ENCODE results near the gene OR2H1. TPM values are rescaled to one million over a fixed set of nuclear protein-coding genes. Genes with fewer than 3 reads are reported as not detected.

Gene OR2H1
- total RNA-seq, 1 donor from 2014 or later: not detected

DNA sequence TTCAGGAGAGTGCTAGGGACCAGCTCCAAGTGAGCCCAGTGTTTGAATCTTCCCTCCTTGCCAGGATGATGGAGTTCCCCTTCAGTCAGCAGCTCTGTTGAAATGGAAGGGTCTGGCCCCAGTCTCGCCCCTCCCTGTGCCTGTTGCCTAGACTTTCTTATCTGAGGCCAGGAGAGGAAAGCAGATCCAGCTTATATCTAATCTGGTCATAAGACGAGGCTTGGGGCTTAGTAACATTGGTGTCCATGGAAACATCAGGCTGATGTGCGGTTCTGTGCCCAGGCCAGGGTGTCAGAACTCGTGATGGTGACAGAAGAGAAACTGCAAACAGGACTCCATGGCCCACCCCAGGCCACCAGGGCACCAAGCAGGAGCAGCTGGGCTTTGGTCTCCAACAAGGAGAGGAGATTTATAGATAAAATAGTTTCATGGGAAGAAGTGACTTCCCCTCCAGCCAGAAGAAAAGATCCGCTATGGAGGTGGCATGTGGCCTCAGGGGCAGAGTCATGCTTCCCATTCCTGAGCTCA is 21.0 kb downstream of the OR2H1 start:
- H3K9me3 ChIP-seq (ENCODE audit: low read depth): no peaks in the 10 kb centered on the region
- H3K79me2 ChIP-seq (ENCODE audit: low read depth): no peaks in the 10 kb centered on the region
- H3K9ac ChIP-seq: no peak overlapping the region
- no peak overlapping the region for H3K27ac ChIP-seq
- TF ChIP-seq, protein P1, sequence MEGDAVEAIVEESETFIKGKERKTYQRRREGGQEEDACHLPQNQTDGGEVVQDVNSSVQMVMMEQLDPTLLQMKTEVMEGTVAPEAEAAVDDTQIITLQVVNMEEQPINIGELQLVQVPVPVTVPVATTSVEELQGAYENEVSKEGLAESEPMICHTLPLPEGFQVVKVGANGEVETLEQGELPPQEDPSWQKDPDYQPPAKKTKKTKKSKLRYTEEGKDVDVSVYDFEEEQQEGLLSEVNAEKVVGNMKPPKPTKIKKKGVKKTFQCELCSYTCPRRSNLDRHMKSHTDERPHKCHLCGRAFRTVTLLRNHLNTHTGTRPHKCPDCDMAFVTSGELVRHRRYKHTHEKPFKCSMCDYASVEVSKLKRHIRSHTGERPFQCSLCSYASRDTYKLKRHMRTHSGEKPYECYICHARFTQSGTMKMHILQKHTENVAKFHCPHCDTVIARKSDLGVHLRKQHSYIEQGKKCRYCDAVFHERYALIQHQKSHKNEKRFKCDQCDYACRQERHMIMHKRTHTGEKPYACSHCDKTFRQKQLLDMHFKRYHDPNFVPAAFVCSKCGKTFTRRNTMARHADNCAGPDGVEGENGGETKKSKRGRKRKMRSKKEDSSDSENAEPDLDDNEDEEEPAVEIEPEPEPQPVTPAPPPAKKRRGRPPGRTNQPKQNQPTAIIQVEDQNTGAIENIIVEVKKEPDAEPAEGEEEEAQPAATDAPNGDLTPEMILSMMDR (IDR thresholded peaks at IDR 0.05): no peak
- H3K36me3 ChIP-seq: no peaks in the 10 kb centered on the region
- no peak overlapping the region for H3K4me2 ChIP-seq
- Mint-ChIP-seq H3K36me3 (no peaks in the 10 kb centered on the region), H3K27ac (no peak overlapping the region), H3K4me1 (peaks cover 3% of the 10 kb centered on the region), H3K27me3 (ENCODE audit: insufficient read depth, low read depth) (peaks cover 10% of the 10 kb centered on the region), H3K4me3 (no peak overlapping the region), H3K9me3 (no peaks in the 10 kb centered on the region)
- no peaks in the 10 kb centered on the region for H4K20me1 ChIP-seq (ENCODE audit: low read depth)
- no peaks in the 10 kb centered on the region for H3K4me1 ChIP-seq
- H3K4me3 ChIP-seq: no peak overlapping the region
- no peaks in the 10 kb centered on the region for H3K27me3 ChIP-seq
- DNase-seq (ENCODE audit: low spot score): no peak
- no peaks in the 10 kb centered on the region for H3F3A ChIP-seq (ENCODE audit: low read depth)
- no peak overlapping the region for H2AFZ ChIP-seq (replicated peaks)

DNA sequence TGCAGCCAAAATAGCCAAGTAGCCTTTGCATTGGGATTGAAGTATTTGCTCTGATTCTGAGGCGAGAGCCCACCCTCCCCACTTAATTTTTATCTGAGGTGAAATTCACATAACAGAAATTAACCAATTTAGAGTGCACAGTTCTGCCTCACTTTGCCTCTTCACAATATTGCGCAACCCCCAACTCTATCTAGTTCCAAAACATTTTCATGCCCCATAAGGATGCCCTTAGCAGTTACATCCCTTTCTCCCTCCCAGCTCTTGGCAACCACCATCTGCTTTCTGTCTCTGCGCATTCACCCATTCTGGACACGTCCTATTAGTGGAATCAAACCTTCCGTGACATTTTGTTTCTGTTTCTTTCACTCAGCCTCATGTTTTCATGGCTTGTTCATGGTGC is 21.8 kb downstream of the OR2H1 start:
- Histone ChIP-seq H3K27ac (no peak overlapping the region), H3K9me3 (ENCODE audit: low read depth) (no peaks in the 10 kb centered on the region), H3K27me3 (no peaks in the 10 kb centered on the region), H3K4me2 (no peak overlapping the region), H2AFZ (replicated peaks) (no peak overlapping the region), H3K79me2 (ENCODE audit: low read depth) (no peaks in the 10 kb centered on the region), H3F3A (ENCODE audit: low read depth) (no peaks in the 10 kb centered on the region), H3K9ac (no peak overlapping the region), H3K36me3 (no peaks in the 10 kb centered on the region), H3K4me1 (no peaks in the 10 kb centered on the region), H4K20me1 (ENCODE audit: low read depth) (no peaks in the 10 kb centered on the region), H3K4me3 (no peak overlapping the region)
- H3K36me3 Mint-ChIP-seq: no peaks in the 10 kb centered on the region
- H3K4me1 Mint-ChIP-seq: peaks cover 3% of the 10 kb centered on the region
- TF ChIP-seq EZH2phosphoT487 (IDR thresholded peaks at IDR 0.05) (no peak), EZH2 (IDR thresholded peaks at IDR 0.05) (no peak)
- no peaks in the 10 kb centered on the region for H3K9me3 Mint-ChIP-seq
- no peak overlapping the region for H3K27ac Mint-ChIP-seq
- H3K27me3 Mint-ChIP-seq (ENCODE audit: insufficient read depth, low read depth): peaks cover 3% of the 10 kb centered on the region
- no peak for DNase-seq (ENCODE audit: low spot score)
- no peak overlapping the region for H3K4me3 Mint-ChIP-seq

DNA sequence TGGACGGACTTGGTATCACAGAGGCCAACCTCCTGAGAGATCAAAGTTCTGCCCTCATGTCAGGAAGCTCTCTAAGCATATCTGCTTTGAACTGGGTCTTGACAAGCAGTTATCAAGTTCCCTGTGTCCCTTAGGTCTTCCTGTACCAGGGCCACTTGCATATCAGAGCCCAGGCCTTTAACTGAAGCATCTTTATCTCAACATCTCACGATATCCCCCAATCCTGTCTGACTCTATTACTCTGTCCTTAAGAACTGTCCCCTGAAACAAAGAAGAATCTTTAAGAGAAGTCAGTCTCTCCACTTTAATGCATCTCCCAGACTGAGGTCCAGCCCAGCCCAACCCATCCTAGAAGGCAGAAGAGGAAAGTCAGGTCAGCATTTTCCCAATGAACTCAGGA is 22.6 kb downstream of the OR2H1 start:
- Histone ChIP-seq H4K20me1 (ENCODE audit: low read depth) (no peaks in the 10 kb centered on the region), H3F3A (ENCODE audit: low read depth) (no peaks in the 10 kb centered on the region), H3K36me3 (no peaks in the 10 kb centered on the region), H3K27ac (no peak overlapping the region), H3K9ac (no peak overlapping the region), H3K27me3 (no peaks in the 10 kb centered on the region), H3K4me2 (no peak overlapping the region), H3K4me1 (no peaks in the 10 kb centered on the region), H2AFZ (replicated peaks) (no peak overlapping the region), H3K79me2 (ENCODE audit: low read depth) (no peaks in the 10 kb centered on the region), H3K9me3 (ENCODE audit: low read depth) (no peaks in the 10 kb centered on the region), H3K4me3 (no peak overlapping the region)
- TF ChIP-seq EZH2phosphoT487 (IDR thresholded peaks at IDR 0.05) (no peak), EZH2 (IDR thresholded peaks at IDR 0.05) (no peak)
- TF ChIP-seq, protein P1 (IDR thresholded peaks at IDR 0.05): no peak
- Mint-ChIP-seq H3K9me3 (no peaks in the 10 kb centered on the region), H3K27me3 (ENCODE audit: insufficient read depth, low read depth) (peaks cover 3% of the 10 kb centered on the region), H3K36me3 (no peaks in the 10 kb centered on the region), H3K27ac (no peak overlapping the region), H3K4me3 (no peak overlapping the region), H3K4me1 (peaks cover 3% of the 10 kb centered on the region)
- DNase-seq (ENCODE audit: low spot score): no peak

DNA sequence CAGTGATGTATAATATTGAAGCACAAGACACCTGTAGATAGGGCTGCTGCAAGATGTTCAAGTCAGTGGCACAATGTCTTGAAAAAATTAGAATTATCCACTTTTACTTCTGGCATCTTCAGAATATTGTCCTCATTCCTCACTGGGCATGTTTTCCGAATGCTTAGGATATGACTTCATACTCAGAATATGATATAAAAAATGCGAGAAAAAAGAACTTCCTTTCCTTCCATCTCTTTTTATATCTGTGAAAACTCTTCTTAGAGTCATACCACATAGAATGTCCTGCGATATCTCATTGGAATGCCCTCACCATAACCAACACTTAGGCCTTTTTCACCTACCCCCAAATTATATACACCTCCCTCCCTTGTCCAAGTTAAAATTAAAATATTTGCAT is 26.2 kb downstream of the OR2H1 start:
- no peak overlapping the region for H3K4me3 Mint-ChIP-seq
- Histone ChIP-seq H3K4me1 (no peaks in the 10 kb centered on the region), H3F3A (ENCODE audit: low read depth) (no peaks in the 10 kb centered on the region), H3K9ac (no peak overlapping the region), H2AFZ (replicated peaks) (no peak overlapping the region), H3K4me3 (no peak overlapping the region), H3K27ac (no peak overlapping the region), H3K9me3 (ENCODE audit: low read depth) (no peaks in the 10 kb centered on the region), H3K79me2 (ENCODE audit: low read depth) (no peaks in the 10 kb centered on the region), H3K36me3 (no peaks in the 10 kb centered on the region), H3K4me2 (no peak overlapping the region), H4K20me1 (ENCODE audit: low read depth) (no peaks in the 10 kb centered on the region), H3K27me3 (no peaks in the 10 kb centered on the region)
- no peak overlapping the region for H3K27ac Mint-ChIP-seq
- no peak for TF ChIP-seq EZH2phosphoT487 (IDR thresholded peaks at IDR 0.05)
- no peak for TF ChIP-seq EZH2 (IDR thresholded peaks at IDR 0.05)
- H3K27me3 Mint-ChIP-seq (ENCODE audit: insufficient read depth, low read depth): peaks cover 3% of the 10 kb centered on the region
- no peak for DNase-seq (ENCODE audit: low spot score)
- H3K36me3 Mint-ChIP-seq: no peaks in the 10 kb centered on the region
- H3K9me3 Mint-ChIP-seq: no peaks in the 10 kb centered on the region
- peaks cover 3% of the 10 kb centered on the region for H3K4me1 Mint-ChIP-seq
